ENCODE measurements around the gene ADGRG6.
"Not testable (repeated sequence)": the region's sequence is repeated elsewhere in the genome, so short reads cannot be mapped to it uniquely, and the experiment has no call there.

Gene ADGRG6

DNA sequence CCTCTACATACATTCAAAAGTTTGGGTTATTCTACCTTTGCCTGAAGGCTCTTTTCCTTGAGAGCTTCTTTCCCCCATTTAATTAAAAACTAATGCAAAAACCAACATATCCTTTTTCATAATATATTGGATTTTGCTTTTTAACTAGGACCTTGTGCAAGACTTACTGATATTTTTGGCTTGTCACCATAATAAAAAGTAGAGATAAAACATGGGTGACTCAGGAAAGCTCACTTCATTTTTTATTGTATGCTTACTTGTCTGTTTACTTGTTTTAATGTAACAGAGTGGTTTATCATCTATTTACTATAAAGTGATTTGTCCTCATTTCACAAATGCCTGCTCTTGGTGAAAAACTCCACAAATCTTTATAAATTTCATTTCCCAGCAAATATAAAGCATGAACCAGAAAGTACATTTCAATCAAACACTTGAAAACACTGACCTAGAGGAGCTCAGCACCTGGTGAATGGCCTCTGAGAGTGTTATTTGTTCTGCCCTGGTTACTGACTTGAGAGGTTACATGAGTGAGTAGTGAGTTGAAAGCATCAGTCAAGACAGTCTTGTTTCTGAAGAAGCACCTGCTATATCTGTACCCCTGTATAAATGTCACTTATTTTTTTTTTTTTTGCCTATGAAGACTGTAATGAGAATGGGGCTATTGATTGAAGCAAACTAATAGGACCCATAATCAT, 20.8 kb downstream of the ADGRG6 start:
- DNase-seq = no peak

DNA sequence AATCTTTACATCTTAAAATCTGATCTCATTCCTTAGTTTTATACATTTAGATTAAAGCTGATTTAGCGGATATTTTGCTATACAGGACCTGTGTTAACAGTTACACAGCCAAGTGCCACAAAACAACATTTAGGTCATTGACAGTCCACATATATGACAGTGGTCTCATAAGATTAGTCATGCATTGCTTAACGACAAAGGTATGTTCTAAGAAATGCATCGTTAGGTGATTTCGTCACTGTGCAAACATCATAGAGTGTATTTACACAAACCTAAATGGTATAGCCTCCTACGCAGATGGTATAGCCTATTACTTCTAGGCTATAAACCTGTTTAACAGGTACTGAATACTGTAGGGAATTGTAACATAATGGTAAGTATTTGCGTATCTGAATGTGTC, 21.6 kb downstream of the ADGRG6 start:
- no peak for DNase-seq

DNA sequence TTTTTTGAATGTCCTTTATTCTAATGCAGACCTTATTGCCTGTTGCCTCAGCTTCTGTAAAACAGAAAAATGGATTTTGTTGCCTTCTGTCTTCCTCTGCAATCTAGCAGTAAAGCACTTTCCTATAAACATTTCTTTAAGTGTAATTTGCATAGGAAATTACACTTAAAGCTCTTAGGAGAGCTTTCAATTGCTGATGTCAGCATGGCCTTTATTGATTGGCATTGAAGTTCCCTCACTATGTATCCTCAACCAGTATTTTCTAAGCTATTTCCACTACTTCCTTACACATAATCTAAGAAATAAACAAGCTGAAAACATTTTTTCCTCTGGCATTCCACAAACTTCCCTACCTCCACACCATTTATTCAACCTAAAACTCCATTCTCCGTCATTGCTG, 22.3 kb downstream of the ADGRG6 start:
- DNase-seq = no peak

- DNase-seq = no peak
Observed at GRCh38 chr6:142325111-142325510, 23.3 kb downstream of the ADGRG6 start.

- DNase-seq = no peak
Observed at GRCh38 chr6:142326540-142326939, 24.7 kb downstream of the ADGRG6 start.

- DNase-seq = no peak
Observed at GRCh38 chr6:142328070-142328469, 26.3 kb downstream of the ADGRG6 start.

- no peak for DNase-seq
Observed at GRCh38 chr6:142329486-142330113, 27.8 kb downstream of the ADGRG6 start.

DNA sequence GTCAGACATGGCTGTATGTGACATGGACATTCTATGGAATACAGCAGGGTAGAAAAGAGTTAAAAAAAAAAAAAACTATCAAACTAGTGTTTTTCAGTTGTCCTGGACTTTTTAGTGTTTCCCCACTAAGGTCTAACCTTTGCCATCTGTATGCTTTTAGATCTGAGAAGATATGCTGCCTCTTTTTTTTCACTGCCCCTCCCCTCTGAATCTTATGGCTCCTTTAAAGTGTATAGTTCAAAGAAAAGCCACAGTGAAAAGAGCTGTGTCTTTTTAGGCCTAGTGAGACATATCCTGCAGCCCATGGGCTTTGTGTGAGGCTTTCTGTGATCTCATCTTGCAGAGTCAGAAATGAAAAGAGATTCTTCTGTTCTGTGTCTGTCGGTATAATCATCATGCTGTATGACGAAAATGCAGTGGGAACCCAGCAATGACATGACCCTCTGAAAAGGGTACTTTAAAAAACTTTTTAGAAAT, 29.3 kb downstream of the ADGRG6 start:
- no peak for DNase-seq

- no peak for DNase-seq
Observed at GRCh38 chr6:142331601-142332000, 29.8 kb downstream of the ADGRG6 start.

GRCh38 chr6:142332393-142333098, 30.7 kb downstream of the ADGRG6 start:
- DNase-seq = no peak

- DNase-seq = no peak
Observed at GRCh38 chr6:142333431-142333830, 31.6 kb downstream of the ADGRG6 start.

DNA sequence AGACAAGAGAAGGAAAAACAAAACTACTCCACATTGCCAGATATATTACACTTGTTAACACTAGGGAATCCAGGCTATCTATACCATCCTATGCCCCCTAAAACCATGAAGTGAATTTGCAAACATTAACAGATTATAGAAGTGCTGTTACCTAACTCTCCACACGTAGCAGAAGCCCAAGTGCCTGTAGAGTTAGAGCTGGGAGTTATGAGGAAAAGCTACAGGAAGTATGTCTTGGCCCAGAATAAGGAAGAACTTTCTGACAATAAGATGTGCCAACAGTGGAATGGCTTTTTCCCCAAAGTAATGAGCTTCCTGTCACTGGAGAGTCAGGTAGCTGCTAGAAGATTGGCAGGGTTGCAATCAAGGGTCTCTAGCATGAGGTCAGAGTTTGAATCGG, 32.5 kb downstream of the ADGRG6 start:
- DNase-seq = no peak

DNA sequence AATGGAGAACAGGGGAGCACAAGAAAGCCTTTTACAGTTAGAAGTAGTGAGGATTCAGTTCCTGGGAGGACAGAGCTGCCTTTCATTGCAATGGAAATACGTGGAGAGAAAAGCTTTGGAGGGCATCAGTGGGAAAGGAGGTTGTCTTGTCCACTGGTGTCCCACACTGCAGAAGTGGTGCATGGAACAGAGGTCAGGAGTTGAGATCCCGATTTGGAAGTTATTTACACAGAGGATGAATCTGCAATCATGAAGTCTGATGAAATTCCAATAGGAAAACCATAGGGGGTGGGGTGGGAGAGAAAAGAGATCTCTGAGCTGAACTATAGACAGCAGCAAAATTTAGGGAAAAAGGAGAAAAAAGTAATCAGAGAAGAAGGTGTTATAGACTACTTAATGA, 33.6 kb downstream of the ADGRG6 start:
- no peak for DNase-seq

GRCh38 chr6:142336183-142336582, 34.4 kb downstream of the ADGRG6 start:
- DNase-seq = no peak

DNA sequence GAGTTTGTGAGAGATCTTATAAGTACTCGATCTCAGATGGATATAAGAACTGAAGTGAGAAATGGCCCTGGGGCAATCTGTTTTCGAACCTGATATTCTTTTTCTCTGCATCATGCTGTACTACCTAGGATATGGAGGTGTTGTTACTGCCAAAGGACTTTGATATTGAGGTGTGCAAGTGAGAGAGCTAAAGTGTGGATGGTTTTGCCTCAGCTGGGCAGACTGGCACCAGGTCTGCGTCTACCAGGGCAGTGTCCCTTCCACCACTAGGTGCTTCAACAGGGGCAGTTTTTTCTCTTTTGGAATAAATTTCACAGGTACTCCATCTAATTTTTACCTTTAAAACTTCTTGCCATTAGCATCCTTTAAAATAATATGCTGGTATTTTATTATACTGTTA, 35.0 kb downstream of the ADGRG6 start:
- DNase-seq = no peak

DNA sequence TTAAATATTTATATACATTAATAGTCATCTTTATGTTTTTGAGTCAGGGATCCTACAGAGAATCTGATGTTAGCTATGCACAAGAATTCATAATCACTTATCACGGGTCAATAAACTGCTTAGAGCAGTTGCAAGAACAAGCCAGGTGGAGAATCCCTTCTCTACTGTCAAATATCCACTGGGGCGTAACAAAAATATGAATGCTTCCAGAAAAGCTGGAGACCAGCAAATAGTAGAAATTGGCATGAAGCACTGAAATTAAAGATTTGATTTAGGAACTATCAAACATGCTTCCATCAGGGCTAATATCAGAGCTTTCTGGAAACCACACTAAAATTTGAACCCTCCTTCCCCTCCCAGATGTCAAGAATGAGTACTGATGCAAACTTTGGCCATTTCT, 37.3 kb downstream of the ADGRG6 start:
- DNase-seq = no peak

GRCh38 chr6:142339968-142340658, 38.3 kb downstream of the ADGRG6 start:
- DNase-seq = no peak

DNA sequence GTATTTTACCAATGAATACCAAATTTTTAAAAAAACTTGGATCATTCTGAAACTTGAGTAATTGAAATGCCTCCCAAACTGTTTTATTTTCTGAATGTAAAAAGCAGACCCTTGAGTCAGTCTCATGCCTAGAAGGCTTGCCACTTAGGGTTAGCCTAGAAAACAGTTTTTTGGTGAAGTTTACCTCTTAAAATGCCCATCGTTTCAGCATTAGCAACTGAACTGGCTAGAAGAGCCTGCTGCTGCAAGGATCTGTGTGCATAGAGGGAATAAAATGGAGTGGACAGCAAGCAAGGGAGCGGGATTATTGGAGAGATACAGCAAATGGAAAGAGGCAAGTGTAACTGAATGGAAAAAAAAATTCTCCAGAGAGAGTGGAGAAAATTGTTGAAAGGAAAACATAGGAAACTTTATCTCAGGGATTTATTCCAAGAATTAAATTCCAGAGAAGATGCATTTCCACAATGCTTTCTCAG, 40.1 kb downstream of the ADGRG6 start:
- no peak for DNase-seq

DNA sequence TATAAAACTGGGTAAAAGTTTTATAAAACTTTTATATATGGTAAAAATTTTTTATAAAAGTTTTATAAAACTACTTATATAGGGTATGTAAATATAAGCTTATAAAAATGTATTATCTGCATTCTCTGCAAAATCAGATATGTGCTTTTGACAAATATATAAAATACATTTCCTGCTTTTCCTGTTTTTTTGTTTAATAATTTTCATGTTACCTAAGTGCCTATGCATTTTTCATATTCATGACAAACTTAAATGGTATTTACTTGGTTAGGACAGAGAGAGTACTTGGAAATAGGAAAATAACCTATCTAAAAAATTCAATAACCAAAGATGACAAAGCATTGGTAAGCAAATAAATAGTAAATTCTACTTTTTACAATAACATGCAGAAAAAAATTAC, 41.2 kb downstream of the ADGRG6 start:
- DNase-seq = no peak

GRCh38 chr6:142343938-142344337, 42.1 kb downstream of the ADGRG6 start:
- no peak for DNase-seq

DNA sequence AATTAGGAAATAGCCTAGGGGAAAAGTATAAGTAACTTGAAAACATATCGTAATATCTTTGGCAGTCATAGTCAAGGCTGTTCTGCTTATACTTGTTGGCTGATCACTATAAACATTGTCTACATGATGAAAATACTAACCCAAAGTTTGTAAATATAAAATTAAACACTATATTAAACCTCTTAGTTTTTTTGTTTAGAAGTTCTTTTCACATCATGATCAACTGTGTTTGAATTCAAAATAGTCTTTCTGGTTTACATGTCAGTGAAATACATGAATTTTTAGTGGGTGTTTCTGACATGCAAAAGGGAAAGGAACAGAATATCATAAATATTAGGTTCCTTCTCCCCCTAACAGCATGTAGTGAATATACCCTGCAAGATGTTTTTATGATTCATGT, 43.5 kb downstream of the ADGRG6 start:
- no peak for DNase-seq

GRCh38 chr6:142346166-142346565, 44.4 kb downstream of the ADGRG6 start:
- not testable (repeated sequence) for DNase-seq

DNA sequence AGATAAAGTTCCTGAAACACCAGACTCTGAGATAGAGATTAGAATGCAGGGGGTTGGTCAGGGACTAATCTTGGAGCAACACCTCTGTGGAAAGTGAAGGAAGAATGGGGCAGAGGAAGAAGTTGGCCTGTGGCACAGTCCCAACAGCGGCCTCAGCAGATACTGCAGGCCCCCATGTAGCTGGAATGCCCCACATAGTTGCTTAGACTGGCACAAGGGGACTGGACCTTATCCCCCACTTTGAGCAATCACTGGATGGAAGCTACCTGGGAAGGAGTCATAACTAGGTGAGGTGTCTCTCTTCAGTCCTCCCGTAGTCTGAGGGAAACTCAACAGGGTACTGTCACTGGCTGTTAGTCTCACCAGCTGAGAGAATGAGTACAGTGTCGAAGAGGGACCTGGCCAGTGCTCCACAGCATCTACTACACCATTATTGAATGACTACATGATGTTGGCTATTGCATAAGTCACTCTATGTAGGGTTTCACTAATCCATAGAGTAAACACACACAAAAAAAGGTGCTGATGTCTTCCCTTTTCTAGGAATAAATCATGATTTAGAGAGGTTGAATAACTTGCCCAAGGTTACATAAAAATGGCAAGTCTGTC, 47.5 kb downstream of the ADGRG6 start:
- DNase-seq = no peak

Data from NCI-H1694 treated with DMSO at 0.1 percent for 48 hours (cell line).